NCI-H1092 (cell line): ENCODE results near the gene CHRNB2.
"Not testable (repeated sequence)": the region's sequence is repeated elsewhere in the genome, so short reads cannot be mapped to it uniquely, and the experiment has no call there.

Experiments used
- DNase-seq: peaks from one replicate; lab custom pipeline; 2025; lab: John Stamatoyannopoulos, UW

Gene CHRNB2

DNA sequence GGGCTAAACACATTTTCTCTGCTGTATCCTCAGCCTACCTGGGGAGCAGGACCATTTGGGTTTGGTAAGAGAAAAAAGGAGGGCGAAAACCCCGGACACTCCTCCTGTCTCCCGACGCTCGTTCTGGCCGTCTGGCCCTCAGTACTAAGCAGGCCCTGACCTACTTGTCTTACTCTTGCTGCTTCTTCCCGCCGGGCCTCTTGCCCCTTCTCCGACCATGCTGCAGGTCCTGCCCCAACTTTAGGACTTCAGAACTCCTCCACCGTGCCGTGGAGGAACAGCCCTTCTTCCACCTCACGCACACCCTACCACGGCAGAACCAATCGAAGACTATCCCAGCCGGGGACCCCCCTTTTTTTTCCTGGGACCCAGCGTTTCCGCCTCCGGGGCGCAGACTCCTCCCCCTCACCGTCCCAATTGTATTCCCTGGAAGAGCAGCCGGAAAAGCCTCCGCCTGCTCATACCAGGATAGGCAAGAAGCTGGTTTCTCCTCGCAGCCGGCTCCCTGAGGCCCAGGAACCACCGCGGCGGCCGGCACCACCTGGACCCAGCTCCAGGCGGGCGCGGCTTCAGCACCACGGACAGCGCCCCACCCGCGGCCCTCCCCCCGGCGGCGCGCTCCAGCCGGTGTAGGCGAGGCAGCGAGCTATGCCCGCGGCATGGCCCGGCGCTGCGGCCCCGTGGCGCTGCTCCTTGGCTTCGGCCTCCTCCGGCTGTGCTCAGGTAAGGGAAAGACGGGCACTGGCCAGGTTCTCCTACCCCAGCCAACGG lies at the start of gene CHRNB2:
Gene CHRNB2 (plus strand): TSS at position 393 of the 771 bp plus-strand sequence. CDS start 267 bp downstream, at position 660.
- peak; percentile 63 for DNase-seq

DNA sequence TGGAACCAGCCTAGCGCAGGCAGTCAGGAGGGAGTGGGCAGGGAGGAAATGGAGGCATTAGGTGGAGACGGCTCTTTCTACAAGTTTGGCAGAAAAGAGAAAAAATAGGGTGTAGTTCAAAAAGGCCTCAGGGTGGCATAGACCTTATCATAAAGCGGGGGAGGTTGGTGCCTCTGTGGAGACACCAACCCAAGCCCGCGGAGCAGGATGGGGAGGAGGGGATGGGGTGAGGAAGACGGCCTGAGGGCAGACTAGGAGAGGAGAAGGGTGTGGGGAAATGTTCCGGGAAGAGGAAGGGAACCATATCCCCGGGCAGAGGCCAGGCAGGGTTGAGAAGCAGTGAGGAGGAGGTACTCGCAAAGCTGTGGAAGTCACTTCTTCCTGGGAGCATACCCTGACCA lies 48.0 kb upstream of the CHRNB2 start:
- DNase-seq, result no peak

DNA sequence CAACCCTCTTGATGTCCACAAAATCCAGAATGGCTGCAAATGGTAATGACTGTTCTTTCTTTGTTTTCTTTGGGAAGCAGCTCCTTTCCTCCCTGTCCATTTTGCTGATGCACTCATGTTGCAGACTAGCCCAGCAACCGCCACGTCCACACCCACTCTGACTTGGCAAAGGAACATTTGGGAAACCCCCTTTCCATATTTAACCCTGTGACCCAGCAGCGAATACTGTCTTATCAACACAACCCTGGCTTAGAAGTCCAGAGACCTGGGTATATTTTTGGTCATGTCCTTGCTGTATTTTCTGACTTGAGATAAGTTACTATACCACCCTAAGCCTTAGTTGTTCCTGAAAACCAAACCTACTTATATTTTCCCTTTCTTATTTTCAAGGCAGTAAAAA lies 47.2 kb upstream of the CHRNB2 start:
- DNase-seq, result no peak

- DNase-seq, result no peak
Observed at GRCh38 chr1:154521695-154522094, 45.9 kb upstream of the CHRNB2 start.

DNA sequence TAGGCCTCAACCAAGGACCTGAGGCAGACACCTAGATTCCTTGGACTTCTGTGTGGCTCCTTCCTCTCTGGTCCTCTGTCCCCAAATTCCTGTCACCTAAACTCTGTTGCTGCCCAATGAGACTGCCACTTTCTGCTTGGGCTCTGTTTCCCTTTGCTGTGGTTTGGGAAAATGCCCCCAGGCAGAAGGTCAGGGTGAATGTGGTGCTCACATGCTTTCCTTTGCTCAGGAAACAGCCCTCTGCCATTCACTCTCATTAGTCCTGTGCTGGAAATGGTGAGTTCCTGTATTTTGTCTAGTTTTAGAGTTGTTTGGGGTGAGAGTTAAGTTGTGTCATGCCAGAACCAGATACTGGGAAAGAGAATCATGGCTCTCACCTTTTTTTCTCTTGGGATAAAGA lies 42.7 kb upstream of the CHRNB2 start:
- no peak for DNase-seq

GRCh38 chr1:154527192-154527591 lies 40.4 kb upstream of the CHRNB2 start:
- DNase-seq, result no peak

DNA sequence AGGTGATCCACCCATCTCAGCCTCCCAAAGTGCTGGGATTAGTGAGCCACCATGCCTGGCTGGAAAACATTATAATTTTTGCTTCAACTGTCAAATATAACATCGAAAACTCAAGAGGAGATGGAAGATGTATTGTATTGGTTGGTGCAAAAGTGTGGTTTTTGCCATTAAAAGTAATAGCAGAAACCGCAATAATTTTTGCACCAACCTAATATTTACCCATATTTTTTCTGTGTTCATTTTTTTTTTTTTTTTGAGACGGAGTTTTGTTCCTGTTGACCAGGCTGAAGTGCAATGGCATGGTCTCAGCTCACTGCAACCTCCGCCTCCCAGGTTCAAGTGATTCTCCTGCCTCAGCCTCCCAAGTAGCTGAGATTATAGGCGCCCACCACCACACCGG lies 38.3 kb upstream of the CHRNB2 start:
- no peak for DNase-seq

GRCh38 chr1:154531950-154532349 lies 35.6 kb upstream of the CHRNB2 start:
- DNase-seq, result not testable (repeated sequence)

- peak; percentile 55 for DNase-seq
Observed at GRCh38 chr1:154533952-154534844, 33.4 kb upstream of the CHRNB2 start.

DNA sequence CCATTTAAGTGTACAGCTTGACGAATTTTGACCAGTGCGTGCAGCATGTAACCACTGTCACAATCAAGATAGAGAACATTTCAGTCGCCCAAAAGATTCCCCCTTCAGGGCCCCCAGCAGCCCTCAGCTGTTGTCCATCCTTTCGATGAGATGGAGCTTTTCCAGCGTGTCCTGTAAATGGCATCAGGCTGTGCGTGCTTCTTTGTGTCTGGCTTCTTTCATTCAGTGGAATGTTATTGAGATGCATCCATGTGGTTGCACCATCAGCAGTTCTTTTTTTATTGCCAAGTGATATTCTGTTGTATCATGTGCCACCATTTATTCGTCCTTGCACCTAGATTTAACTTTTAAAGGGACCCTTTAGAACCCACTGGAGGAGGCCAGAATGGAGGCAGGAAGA lies 31.0 kb upstream of the CHRNB2 start:
- no peak for DNase-seq

DNA sequence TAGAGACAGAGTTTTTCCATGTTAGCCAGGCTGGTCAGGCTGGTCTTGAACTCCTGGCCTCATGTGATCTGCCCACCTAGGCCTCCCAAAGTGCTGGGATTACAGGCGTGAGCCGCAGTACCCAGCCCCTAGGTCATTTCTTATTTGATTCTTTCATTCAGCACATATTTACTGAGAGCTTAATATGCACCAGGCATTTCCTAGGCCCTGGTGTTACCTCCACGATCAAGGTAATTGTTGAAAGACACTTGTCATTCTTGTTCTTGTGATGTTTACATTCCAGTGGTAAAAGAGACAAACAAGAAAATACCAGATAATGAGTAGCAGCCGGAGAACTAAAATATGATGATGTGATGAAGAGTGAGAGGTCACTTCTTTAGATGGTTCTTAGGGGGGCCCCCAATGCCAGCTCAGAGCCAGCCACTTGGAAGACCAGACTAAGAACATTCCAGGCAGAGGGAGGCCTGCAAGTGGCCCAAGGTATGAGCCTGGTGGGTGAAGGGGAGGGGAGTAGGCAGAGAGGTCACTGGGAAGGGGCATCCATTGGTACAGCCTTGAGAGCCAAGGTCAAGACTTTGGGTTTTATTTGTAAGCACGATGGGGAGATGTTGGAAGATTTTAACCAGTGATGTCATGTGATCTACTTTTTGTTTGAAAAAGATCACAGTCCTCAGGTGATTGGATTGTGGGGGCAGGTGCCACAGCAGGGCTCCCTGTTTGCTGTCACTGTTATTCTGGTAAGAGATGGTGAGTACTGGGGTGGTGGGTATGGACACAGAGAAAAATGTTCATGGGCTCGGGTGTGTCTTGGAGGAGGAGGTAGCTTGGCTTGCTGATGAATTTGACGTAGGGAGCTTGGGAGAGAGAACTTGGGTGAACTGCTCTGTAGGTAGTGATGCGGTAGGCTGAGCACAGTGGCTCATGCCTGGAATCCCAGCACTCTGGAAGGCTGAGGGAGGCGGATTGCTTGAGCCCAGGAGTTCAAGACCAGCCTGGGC lies 27.8 kb upstream of the CHRNB2 start:
- no peak for DNase-seq

GRCh38 chr1:154541231-154541630 lies 26.3 kb upstream of the CHRNB2 start:
- no peak for DNase-seq

- peak; percentile 73 for DNase-seq
Observed at GRCh38 chr1:154546264-154547063, 21.1 kb upstream of the CHRNB2 start.

DNA sequence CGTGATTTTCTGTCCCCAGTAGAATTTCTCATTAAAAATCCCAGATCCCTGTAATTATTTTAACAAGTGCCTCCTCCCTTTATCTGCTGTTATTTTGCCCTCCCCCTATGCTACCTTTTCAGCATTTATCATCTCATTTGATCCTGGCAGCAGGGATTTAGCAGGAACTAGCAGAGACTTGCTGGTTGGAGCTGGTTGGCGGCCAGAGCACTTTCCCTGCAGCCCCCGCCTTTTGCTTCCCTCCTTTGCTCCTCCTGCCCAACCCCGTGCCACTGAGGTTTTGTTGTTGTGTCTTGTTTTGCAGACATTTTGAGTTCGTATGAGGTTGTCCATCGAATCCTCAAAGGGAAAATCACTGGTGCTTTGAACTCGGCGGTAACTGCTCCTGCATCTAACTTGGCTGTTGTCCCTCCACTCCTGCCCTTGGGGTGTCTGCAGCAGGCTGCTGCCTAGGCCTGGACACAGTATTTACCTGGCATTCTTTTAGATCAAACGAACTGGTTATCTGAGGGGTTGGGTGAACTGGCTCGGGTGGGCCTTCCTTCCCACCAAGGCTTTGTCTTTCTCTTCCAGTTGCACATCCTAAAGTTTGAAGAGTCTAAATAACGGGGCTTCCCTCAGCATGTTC lies 20.4 kb upstream of the CHRNB2 start:
- DNase-seq, result no peak

GRCh38 chr1:154548028-154548427 lies 19.6 kb upstream of the CHRNB2 start:
- DNase-seq, result no peak

GRCh38 chr1:154549202-154549770 lies 18.3 kb upstream of the CHRNB2 start:
- DNase-seq, result no peak

DNA sequence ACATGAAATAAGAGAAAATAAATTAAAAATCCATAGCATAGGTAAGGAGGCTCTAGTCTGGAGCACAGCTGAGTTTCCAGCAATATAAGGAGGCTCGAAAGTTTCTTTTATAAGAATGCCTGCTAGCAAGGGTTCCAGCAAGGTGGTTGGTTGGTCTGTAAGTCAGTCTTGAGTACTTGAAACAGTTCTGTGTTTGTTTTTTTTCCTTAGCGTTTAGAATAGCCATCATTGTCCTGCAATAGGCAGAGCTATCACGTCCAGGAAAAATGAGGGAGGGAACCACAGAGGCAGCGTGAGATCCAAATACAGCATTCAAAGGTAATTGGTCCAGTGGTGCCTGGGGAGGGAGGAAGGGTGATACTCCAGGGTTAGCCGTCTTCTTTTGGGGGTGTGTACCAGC lies 17.5 kb upstream of the CHRNB2 start:
- no peak for DNase-seq

DNA sequence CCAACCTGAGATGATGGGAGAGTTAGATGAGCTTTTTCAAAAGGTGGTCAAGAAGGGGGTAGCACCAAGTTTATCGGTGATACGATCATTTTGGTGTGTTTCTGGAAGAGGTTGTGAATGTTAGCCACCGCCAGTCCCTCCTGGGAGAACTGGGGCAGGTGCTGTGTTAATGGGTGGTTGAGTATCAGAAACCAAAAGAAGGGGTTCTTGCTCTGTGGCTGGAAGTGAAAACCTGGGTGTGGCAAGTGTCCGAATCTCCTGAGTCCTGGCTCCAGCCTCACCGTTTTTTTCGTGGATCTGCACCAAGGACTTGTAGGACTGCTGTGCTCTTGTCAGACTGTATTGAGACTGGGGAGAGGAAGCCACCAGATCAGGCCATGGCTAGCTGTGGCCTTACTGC lies 16.9 kb upstream of the CHRNB2 start:
- no peak for DNase-seq

DNA sequence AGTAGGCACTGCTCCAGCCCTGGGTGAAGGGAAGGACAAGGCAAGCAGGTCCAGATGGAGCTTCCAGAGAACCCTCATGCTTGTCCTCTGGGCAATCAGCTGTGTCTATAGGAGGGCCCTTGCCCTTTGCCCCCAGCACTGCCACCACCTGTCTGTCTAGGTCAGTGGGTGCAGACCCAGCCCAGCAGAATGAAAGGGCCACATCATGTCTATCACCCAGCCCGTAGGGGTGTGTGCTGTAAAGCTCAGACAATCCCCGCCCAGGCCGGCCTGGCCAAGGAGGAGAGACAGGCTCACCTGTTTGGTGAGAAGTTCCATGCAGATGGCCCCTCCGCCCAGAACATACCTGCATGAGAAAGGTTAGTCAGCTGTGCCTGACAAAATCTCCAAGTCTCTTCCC lies 16.1 kb upstream of the CHRNB2 start:
- no peak for DNase-seq

GRCh38 chr1:154552036-154552435 lies 15.5 kb upstream of the CHRNB2 start:
- DNase-seq, result no peak
